GM12891 (cell line): Measurements from ENCODE around the gene ZCCHC17.
"Not testable (repeated sequence)": the region's sequence is repeated elsewhere in the genome, so short reads cannot be mapped to it uniquely, and the experiment has no call there.

Experiments
- DNase-seq: peaks from one replicate; pipeline ENCODE4 v3.0.0; 2011; ENCODE audit warnings: low spot score; ENCODE audit not compliant: insufficient read length
- FAIRE-seq: peaks from 2 replicates; lab custom pipeline; 2011; peaks lifted over from hg19 to GRCh38; lab: Jason Lieb, UNC
- PAX5 ChIP-seq: IDR thresholded peaks from 2 replicates; pipeline ENCODE4 v1.6.1; 2011; ENCODE audit warnings: low read length, moderate library complexity, mild to moderate bottlenecking; ENCODE audit not compliant: insufficient read depth, severe bottlenecking
- POLR2A ChIP-seq: IDR thresholded peaks from 2 replicates; pipeline ENCODE4 v1.6.1; 2011; ENCODE audit warnings: low read depth, low read length, control low read depth
- POLR2AphosphoS5 ChIP-seq: IDR thresholded peaks from 2 replicates; pipeline ENCODE4 v1.6.1; 2011; ENCODE audit warnings: low read depth, low read length, control low read depth
- POU2F2 ChIP-seq: IDR thresholded peaks from 2 replicates; pipeline ENCODE4 v1.6.1; 2011; ENCODE audit warnings: low read depth, mild to moderate bottlenecking, control low read depth, low read length, moderate library complexity
- SPI1 ChIP-seq: IDR thresholded peaks from 2 replicates; pipeline ENCODE4 v1.6.1; 2011; ENCODE audit warnings: low read depth, low read length, control low read depth
- TAF1 ChIP-seq: IDR thresholded peaks from 2 replicates; pipeline ENCODE4 v1.6.1; 2011; ENCODE audit warnings: low read depth, low read length, control low read depth

The ZCCHC17 gene

DNA sequence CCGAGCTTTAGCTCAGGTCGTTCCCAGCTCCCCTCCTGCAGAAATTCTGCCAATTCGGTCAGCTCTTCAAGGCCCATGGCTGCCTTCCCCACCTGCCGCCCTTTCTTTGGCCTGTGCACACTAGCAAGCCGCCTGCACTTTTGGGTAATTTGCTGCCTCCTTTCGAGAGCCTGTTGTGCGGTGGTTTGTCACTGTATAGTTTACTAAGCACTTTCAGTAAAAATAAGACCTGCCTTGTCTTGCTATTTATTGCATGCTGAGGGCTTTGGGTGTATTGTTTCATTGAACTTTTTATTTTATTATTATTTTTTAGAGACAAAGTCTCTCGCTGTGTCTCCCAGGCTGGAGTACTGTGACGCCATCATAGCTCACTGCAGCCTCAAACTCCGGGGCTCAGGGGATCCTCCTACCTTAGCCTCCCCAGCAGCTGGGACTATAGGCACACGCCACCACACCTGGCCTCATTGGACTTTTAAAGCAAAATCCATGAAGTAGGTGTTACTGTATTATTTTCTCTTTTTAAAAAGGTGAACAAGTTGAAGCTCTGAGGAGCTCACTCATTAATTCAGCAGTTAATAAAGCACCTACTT is 77.2 kb downstream of the ZCCHC17 start:
- TF ChIP-seq SPI1 (no peak), POLR2AphosphoS5 (no peak), TAF1 (no peak), POLR2A (no peak), POU2F2 (no peak), PAX5 (no peak)
- no peak for DNase-seq
- no peak for FAIRE-seq

DNA sequence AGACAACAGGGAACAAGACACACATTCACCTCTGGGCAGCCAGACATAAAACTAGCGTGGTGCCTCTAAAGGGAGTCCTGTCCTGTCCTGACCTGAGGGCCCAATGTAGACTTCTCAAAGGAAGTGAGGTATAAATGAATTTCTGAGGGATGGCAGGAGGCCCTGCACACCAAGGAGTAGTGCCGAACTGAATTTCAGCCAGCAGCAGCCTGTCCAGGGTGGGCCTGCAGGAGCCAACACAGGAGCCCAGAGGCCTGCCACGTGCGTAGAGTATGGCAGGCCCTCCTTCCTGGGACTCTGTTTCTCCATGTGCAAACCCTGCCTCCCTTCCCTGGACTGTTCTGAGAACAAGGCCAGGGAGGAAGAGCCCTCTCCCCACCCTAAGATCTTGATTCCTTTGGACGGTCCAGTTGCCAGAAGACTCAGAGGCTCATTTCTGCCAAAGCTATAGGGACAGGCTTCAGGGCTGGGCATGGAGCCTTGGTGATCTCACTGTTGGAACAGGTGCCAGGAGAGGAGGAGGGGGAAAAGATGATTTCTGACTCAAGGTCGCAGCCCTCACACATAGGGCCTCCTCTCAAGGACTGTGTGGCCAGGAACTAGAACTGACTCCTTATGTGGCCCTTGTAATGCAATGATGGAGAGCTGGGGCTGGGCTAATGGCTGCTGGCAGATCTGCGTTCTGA is 77.8 kb downstream of the ZCCHC17 start:
- FAIRE-seq: no peak
- no peak for DNase-seq
- TF ChIP-seq PAX5 (no peak), POU2F2 (no peak), TAF1 (no peak), POLR2AphosphoS5 (no peak), SPI1 (no peak), POLR2A (no peak)

DNA sequence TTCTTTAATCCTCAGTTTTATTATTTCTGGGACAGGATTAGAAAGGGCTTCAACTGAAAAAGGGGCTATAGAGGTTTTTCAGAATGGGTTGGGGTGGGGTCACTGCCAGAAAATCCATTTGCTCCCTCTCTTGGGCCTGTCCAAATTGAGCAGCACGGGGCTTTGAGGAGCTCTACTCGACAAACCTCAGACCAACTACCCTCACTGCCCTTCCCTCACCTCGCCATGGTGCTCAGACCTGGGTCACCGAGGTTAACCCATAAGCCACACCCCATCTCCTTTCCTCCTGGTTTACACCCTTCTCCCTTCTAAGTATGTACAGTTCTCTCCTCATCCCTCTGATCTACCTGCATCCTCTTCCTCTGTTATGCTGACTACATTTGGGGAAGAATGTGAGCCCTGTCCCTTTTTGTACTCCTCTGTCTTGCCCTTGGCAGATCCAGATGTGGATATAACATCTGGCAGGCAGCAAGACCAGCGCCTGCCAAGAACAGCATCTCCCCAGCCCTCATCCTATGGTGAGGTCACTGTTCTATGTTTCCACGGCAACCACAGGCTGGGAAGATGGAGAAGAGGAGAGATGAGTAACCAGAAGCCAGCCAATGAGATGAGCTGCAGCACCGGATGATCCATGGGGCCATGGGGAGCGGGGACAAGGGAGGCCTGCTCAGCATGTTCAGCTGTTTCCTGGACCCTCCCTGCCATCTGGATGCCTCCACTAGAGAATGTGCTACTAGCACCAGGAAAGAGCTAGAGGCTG is 79.7 kb downstream of the ZCCHC17 start:
- DNase-seq (no peak), FAIRE-seq (no peak)
- TF ChIP-seq TAF1 (no peak), SPI1 (no peak), POLR2AphosphoS5 (no peak), POLR2A (no peak), PAX5 (no peak), POU2F2 (no peak)

DNA sequence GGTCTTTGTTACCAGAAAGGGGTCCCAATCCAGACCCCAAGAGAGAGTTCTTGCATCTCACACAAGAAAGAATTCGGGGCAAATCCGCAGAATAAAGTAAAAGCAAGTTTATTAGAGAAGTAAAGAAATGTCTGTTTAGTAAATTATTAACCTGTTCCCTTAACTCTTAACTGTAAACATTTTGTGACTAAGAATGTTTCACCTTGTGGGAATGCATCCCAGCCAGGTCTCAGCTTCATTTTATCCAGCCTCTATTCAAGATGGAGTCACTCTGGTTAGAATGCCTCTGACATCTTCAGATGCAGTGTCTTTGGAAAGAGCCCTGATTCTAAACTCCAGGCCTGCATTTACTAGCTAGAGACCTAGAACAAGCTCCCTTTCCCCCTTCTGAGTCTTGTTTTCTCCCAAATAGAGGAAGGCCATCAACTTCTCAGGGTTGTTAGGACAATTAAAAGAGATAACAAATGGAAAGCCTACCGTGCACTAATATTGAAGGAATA is 80.6 kb downstream of the ZCCHC17 start:
- DNase-seq: no peak
- FAIRE-seq: no peak
- TF ChIP-seq POLR2A (no peak), TAF1 (no peak)

DNA sequence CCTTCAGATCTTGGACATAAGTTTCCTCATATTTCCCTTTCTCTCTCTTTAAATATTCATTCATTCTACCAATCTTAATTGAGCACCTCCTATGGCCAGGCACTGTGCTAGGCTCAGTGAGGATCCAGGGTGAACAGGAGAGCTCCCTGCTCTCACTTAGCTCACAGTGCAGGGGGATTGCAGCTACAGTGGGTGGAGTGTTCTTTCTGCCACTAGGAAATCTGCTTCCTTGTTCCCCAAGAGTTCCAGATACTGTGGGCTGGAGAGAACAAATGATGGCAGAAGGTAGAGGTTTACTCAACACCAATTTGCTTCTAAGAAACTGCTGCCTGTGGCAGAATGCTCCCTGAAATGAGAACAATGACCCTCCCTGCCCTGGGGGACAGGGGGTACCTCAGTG is 81.2 kb downstream of the ZCCHC17 start:
- DNase-seq (no peak), FAIRE-seq (no peak)
- TF ChIP-seq SPI1 (no peak), PAX5 (no peak), TAF1 (no peak), POLR2AphosphoS5 (no peak), POLR2A (no peak), POU2F2 (no peak)

DNA sequence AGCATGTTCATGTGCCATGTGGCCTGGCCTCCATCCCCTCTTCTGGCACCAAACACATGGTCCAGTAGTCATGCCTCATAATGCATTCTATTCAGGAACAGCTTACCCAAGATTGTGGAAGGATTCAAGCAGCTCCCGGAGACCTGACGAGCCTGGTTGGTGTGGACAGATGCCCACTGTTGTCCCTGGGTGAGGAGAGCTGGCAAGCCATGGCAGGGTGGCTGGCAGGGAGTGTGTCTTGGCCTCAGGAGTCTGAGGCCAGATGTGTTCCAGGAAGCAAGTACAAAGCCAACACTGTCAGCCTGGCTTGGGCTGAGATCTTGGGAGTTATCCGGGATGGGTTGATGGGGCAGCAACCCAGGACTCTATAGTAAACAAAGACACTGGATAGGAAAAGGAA is 83.3 kb downstream of the ZCCHC17 start:
- no peak for FAIRE-seq
- no peak for TF ChIP-seq POU2F2
- DNase-seq: no peak

DNA sequence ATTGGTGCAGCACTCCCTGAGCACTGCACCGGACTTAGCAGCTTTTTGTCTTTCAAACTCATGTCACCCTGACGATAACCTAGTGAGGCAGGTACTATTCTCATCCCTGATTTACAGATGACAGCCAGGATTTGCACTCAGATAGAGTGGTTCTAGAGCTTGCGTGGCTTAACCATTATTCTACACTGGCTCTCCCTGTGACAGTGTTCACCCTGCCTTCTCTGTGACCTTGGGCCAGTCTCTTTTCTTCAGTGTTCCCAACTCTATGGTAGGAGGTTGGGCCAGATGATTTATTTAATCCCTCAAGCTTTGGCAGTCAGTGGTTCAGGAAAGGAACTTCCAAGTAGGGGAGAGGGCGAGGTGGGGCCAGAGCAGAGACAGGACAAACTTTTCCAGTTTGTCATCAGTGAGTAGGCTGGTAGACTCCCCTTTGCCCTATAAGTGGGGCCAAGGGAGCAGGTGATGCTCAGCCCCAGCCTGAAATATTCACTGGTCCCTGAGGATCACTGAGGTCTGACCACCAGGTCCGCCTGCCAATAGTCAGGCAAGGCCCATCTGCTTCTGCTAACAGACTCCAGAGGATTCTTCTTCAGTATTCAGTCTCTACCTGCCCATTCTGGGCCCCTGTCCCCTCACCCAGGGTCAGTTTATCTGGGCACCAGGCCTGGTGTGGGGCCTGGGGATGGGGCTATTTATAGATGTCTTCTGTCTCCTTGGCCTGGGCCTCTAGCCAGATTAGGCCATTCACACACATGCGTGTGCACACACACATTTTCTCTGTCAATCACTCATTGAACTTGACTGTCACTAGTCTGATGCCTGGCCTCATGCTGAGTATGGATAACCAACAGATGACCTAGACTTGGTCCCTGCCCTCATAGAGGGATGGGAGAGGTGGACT is 84.8 kb downstream of the ZCCHC17 start:
- no peak for FAIRE-seq
- DNase-seq: no peak
- TF ChIP-seq TAF1 (no peak), PAX5 (no peak), POLR2A (no peak), SPI1 (no peak), POLR2AphosphoS5 (no peak), POU2F2 (no peak)

DNA sequence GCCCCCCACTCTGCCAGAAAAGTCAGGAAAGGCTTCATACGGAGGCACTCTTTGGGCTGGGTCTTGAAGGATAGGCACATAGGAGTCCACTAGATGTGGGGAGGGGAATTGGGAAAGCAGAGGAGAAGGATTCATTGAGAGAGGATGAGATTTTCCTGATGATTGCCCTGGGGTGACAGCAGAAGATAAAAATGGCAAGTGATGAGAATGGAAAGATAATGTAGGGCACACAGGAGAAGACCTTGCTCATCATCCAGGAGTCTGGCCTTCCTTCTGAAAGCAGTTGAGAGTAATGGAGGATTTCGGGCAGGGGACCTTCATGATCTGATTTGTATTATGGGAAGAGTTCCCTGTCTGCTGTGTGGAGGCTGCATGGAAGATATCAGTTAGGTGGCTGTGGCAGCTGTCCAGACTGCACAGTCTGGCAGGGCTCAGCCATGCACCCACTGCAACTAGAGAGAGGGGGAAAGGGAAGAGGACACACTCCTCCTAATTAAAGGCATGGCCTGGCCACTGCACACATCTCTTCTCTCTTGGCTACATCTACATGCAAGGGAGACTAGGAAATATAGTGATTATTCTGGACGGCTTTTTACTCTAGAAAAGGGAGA is 85.7 kb downstream of the ZCCHC17 start:
- TF ChIP-seq POU2F2 (no peak), POLR2A (no peak)
- no peak for DNase-seq
- no peak for FAIRE-seq

DNA sequence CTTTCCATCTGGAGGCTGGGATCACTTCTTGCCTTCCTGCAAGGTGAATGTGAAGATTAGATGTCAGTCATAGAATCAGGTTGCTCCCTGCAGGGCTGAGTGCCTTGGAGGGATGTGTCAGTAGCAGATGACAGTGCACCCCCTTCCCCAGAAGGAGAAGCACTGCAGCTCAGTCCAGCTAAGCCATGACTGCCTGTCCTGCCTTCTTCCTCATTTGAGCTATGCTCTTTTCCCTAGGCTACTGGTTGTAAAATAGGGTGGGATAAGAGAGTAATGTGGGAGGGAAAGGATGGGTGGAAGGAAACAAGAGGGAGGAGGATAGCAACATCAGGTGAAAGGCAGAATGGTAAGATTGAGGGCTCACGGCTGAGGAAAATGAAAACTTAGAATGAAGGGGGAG is 87.1 kb downstream of the ZCCHC17 start:
- FAIRE-seq (no peak), DNase-seq (no peak)
- TF ChIP-seq SPI1: no peak
- no peak for TF ChIP-seq TAF1
- no peak for TF ChIP-seq POLR2A
- no peak for TF ChIP-seq POU2F2
- TF ChIP-seq POLR2AphosphoS5: no peak

DNA sequence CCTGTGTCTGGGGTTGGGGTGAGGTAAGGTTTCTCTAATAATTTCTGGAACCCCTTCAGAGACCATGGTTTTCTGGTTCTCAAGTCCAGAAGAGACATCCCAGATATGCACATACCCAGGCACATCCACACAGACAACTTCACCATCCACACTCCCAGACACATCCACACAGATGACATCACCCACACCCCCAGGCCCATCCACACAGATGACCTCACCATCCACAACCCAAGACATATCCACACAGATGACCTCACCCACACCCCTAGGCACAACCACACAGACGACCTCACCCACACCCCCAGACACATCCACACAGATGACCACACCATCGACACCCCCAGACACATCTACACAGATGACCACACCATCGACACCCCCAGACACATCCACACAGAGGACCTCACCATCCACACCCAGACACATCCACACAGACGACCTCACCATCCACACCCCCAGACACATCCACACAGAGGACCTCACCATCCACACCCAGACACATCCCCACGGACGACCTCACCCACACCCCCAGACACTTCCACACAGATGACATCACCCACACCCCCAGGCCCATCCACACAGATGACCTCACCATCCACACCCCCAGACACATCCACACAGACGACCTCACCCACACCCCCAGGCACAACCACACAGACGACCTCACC is 89.9 kb downstream of the ZCCHC17 start:
- not testable (repeated sequence) for DNase-seq, FAIRE-seq
